Panc1 (cell line): ENCODE results near the gene STIL. TPM values are rescaled to one million over a fixed set of nuclear protein-coding genes. Genes with fewer than 3 reads are reported as not detected.

ENCODE experiments used
- ATAC-seq: fragments of 200-7000 bp; cut with Tn5 transposase; 2 replicates; pipeline ENCODE4 v1.9.1; 2020; ENCODE audit warnings: mild to moderate bottlenecking, moderate library complexity
- BruUV-seq: library from RNA; stranded (reverse); fragments of 400-500 nt; replicated peaks from 2 replicates; lab custom pipeline; 2021; lab: Mats Ljungman, UMichigan
- CTCF ChIA-PET: fragments of 300-600 bp; sonication (Branson Sonifier 250); formaldehyde crosslinking; loops from one replicate; lab custom pipeline; 2022; ENCODE audit warnings: antibody characterized with exemption; lab: Charles Lee
- POLR2A ChIA-PET: fragments of 300-600 bp; sonication (Branson Sonifier 250); formaldehyde crosslinking; loops from one replicate; lab custom pipeline; 2022; ENCODE audit warnings: antibody characterized with exemption; lab: Charles Lee
- DNase-seq: peaks from one replicate; pipeline ENCODE4 v3.0.0-alpha.2; 2010; ENCODE audit warnings: low read depth, low spot score
- H3K27ac ChIP-seq: 2 replicates; pipeline ENCODE4 v1.5.1; 2011; ENCODE audit warnings: mild to moderate bottlenecking, low read length, inconsistent platforms
- H3K27me3 ChIP-seq: fragments of 200-500 bp; sonication (Bioruptor generic); 2 replicates; pipeline ENCODE4 v1.6.0; 2014; ENCODE audit warnings: low read length, inconsistent platforms; ENCODE audit not compliant: control insufficient read depth, insufficient read depth
- H3K36me3 ChIP-seq: fragments of 200-500 bp; sonication (Bioruptor generic); 2 replicates; pipeline ENCODE4 v1.5.1; 2014; ENCODE audit warnings: inconsistent platforms, mild to moderate bottlenecking, low read length, moderate library complexity; ENCODE audit not compliant: control insufficient read depth, insufficient read depth
- H3K4me1 ChIP-seq: 2 replicates; pipeline ENCODE4 v1.5.1; 2011; ENCODE audit warnings: inconsistent platforms, mild to moderate bottlenecking, low read length, moderate library complexity; ENCODE audit not compliant: control insufficient read depth, insufficient read depth
- H3K4me3 ChIP-seq, 2 experiments: 2 replicates each; pipeline ENCODE4 v1.5.1; 2011 to 2012; ENCODE audit warnings: low read depth in 2 of 2, low read length in 2 of 2, mild to moderate bottlenecking in 2 of 2, inconsistent platforms in 1 of 2, moderate library complexity in 1 of 2
- H3K9me3 ChIP-seq: fragments of 200-500 bp; sonication (Bioruptor generic); 2 replicates; pipeline ENCODE4 v1.5.1; 2014; ENCODE audit warnings: low read depth, mild to moderate bottlenecking, inconsistent platforms, low read length, moderate library complexity; ENCODE audit not compliant: control insufficient read depth, insufficient read depth
- POLR2AphosphoS5 ChIP-seq: IDR thresholded peaks from 2 replicates; pipeline ENCODE4 v1.6.1; 2012; ENCODE audit warnings: mild to moderate bottlenecking, low read depth, low read length, moderate library complexity
- SIN3A ChIP-seq: IDR thresholded peaks from 2 replicates; pipeline ENCODE4 v1.6.1; 2012; ENCODE audit warnings: low read depth, mild to moderate bottlenecking, low read length, moderate library complexity, borderline replicate concordance; ENCODE audit not compliant: insufficient read depth
- TCF7L2 ChIP-seq: IDR thresholded peaks from 2 replicates; pipeline ENCODE4 v1.6.1; 2011; ENCODE audit warnings: mild to moderate bottlenecking, low read depth, low read length, inconsistent platforms
- in situ Hi-C: cut with HindIII; loops from 2 replicates; pipeline ENCODE4 v1.10.0; 2016; ENCODE audit warnings: low sequenced_read_pairs, low pct_unique_long_range_greater_than_20kb
- intact Hi-C: fragments of 100-400 bp; cut with micrococcal nuclease; formaldehyde crosslinking; loops from one replicate; pipeline ENCODE4 v1.10.0; 2022; ENCODE audit not compliant: unreplicated experiment
- total RNA-seq: library from RNA; stranded (reverse); gene quantifications from one replicate; pipeline ENCODE4 v1.2.1, GENCODE V29; 2021; ENCODE audit not compliant: unreplicated experiment
- TF ChIP-seq, protein P1 (sequence below), 2 experiments: IDR thresholded peaks; 2 replicates each; pipeline ENCODE4 v1.6.1; 2011 to 2012; ENCODE audit warnings: low read depth in 2 of 2, control low read depth in 1 of 2, low read length in 1 of 2, mild to moderate bottlenecking in 1 of 2, moderate library complexity in 1 of 2; ENCODE audit not compliant: insufficient read depth in 1 of 2
- TF ChIP-seq, protein P2 (sequence below): fragments of 450-650 bp; IDR thresholded peaks from 2 replicates; pipeline ENCODE4 v1.5.1; 2017; ENCODE audit warnings: mild to moderate bottlenecking

Gene STIL
- total RNA-seq, 1 experiment from 2014 or later: 31.6 TPM

DNA sequence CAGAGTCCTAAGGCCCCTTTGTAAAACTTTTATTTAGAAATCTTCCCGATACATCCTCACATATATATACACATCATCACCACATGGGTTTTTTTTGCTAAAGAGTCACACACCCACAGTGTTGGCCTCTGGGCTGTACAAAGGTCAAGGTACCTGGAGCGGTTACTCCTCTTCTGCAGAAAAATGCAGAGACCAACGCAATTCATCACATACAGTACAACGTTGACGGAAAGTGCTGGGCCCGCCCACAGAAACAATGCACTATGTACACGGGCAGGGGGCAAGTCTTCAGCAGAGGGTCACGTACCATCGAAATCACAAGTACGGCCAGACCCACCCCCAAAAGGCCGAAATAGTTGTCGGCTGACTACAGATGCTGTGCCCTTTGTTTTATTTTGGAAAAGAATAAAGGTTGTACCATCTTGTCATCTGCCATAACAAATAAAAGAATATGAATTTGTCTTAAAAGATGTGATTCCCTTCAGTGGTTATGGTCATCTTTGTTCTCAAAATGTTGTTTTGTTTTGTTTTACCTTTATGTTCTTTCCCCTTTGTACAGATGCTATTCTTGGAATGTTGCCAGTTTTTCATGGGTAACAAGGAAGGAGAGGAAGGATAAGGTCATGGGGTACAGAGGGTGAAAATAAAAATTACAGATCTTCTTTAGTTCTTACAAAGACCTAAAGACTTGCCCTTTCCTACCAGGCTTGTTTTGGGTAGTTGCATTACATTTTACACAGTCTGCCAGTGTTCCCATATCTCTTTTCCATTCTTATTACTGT is 97.5 kb downstream of the STIL start:
- TF ChIP-seq TCF7L2: no peak
- TF ChIP-seq POLR2AphosphoS5: no peak
- TF ChIP-seq, protein P1, sequence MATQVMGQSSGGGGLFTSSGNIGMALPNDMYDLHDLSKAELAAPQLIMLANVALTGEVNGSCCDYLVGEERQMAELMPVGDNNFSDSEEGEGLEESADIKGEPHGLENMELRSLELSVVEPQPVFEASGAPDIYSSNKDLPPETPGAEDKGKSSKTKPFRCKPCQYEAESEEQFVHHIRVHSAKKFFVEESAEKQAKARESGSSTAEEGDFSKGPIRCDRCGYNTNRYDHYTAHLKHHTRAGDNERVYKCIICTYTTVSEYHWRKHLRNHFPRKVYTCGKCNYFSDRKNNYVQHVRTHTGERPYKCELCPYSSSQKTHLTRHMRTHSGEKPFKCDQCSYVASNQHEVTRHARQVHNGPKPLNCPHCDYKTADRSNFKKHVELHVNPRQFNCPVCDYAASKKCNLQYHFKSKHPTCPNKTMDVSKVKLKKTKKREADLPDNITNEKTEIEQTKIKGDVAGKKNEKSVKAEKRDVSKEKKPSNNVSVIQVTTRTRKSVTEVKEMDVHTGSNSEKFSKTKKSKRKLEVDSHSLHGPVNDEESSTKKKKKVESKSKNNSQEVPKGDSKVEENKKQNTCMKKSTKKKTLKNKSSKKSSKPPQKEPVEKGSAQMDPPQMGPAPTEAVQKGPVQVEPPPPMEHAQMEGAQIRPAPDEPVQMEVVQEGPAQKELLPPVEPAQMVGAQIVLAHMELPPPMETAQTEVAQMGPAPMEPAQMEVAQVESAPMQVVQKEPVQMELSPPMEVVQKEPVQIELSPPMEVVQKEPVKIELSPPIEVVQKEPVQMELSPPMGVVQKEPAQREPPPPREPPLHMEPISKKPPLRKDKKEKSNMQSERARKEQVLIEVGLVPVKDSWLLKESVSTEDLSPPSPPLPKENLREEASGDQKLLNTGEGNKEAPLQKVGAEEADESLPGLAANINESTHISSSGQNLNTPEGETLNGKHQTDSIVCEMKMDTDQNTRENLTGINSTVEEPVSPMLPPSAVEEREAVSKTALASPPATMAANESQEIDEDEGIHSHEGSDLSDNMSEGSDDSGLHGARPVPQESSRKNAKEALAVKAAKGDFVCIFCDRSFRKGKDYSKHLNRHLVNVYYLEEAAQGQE (IDR thresholded peaks at IDR 0.05; ENCODE audit: insufficient read depth in 1 of 2, low read depth in 2 of 2, low read length in 1 of 2): no peak
- TF ChIP-seq SIN3A: no peak
- TF ChIP-seq, protein P2, sequence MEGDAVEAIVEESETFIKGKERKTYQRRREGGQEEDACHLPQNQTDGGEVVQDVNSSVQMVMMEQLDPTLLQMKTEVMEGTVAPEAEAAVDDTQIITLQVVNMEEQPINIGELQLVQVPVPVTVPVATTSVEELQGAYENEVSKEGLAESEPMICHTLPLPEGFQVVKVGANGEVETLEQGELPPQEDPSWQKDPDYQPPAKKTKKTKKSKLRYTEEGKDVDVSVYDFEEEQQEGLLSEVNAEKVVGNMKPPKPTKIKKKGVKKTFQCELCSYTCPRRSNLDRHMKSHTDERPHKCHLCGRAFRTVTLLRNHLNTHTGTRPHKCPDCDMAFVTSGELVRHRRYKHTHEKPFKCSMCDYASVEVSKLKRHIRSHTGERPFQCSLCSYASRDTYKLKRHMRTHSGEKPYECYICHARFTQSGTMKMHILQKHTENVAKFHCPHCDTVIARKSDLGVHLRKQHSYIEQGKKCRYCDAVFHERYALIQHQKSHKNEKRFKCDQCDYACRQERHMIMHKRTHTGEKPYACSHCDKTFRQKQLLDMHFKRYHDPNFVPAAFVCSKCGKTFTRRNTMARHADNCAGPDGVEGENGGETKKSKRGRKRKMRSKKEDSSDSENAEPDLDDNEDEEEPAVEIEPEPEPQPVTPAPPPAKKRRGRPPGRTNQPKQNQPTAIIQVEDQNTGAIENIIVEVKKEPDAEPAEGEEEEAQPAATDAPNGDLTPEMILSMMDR: no peak
- H3K4me1 ChIP-seq: no peaks in the 10 kb centered on the region
- H3K36me3 ChIP-seq: no peaks in the 10 kb centered on the region
- no peak overlapping the region for H3K4me3 ChIP-seq
- H3K27me3 ChIP-seq: no peaks in the 10 kb centered on the region
- H3K9me3 ChIP-seq: no peaks in the 10 kb centered on the region
- no peak overlapping the region for H3K27ac ChIP-seq
- POLR2A ChIA-PET: no interaction called here
- ATAC-seq: no peak
- in situ Hi-C loops (no loop called here), intact Hi-C loops (no loop called here)
- CTCF ChIA-PET: no interaction called here
- BruUV-seq: no TSS peak
- DNase-seq: no peak

DNA sequence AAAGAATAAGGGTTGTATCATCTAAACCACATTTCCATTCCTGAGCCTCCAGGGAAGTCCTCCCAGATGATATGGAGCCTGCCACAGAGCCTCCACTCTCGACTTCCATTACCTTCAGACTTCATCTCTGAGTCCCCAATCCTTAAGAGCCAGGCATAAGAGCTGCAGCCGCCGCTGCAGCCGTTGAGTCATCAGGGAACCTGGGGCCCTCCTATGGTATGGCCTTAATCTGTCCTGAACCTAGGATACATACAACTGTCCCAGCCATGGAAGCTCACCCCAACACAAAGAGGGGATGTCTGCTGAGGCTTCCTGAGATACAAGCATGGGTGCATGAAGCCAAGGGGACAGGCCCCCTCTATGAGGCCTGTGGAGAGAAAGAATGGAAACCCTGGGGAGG is 98.2 kb downstream of the STIL start:
- DNase-seq (no peak), ATAC-seq (no peak)
- BruUV-seq: no TSS peak
- intact Hi-C loops: no loop called here
- no peaks in the 10 kb centered on the region for H3K36me3 ChIP-seq
- no peaks in the 10 kb centered on the region for H3K4me1 ChIP-seq
- TF ChIP-seq, protein P2: no peak
- TF ChIP-seq SIN3A (no peak), POLR2AphosphoS5 (no peak), TCF7L2 (no peak)
- TF ChIP-seq, protein P1 (IDR thresholded peaks at IDR 0.05; ENCODE audit: insufficient read depth in 1 of 2, low read depth in 2 of 2, low read length in 1 of 2): no peak
- ChIA-PET POLR2A (no interaction called here), CTCF (no interaction called here)
- H3K27me3 ChIP-seq: no peaks in the 10 kb centered on the region
- no peaks in the 10 kb centered on the region for H3K9me3 ChIP-seq
- no peak overlapping the region for H3K27ac ChIP-seq
- in situ Hi-C loops: no loop called here
- no peak overlapping the region for H3K4me3 ChIP-seq
